ENCODE data around the gene OS9.

Gene OS9

GRCh38 chr12:57731411-57732080 lies 37.6 kb downstream of the OS9 start:
- H3K27ac ChIP-seq = no peak overlapping the region
- H3K4me3 ChIP-seq = no peak overlapping the region
- TF ChIP-seq CTCF (IDR thresholded peaks at IDR 0.05) = no peak
- no peak for DNase-seq (ENCODE audit: low spot score)

GRCh38 chr12:57732270-57732669 lies 38.3 kb downstream of the OS9 start:
- no peak for TF ChIP-seq CTCF (IDR thresholded peaks at IDR 0.05)
- Histone ChIP-seq H3K4me3 (no peak overlapping the region), H3K27ac (no peak overlapping the region)
- no peak for DNase-seq (ENCODE audit: low spot score)

GRCh38 chr12:57732726-57733593 lies 39.0 kb downstream of the OS9 start:
- DNase-seq (ENCODE audit: low spot score) = no peak
- TF ChIP-seq CTCF (IDR thresholded peaks at IDR 0.05) = no peak
- no peak overlapping the region for H3K27ac ChIP-seq
- no peak overlapping the region for H3K4me3 ChIP-seq

GRCh38 chr12:57733928-57734327 lies 40.0 kb downstream of the OS9 start:
- TF ChIP-seq CTCF (IDR thresholded peaks at IDR 0.05) = no peak
- Histone ChIP-seq H3K27ac (no peak overlapping the region), H3K4me3 (no peak overlapping the region)

GRCh38 chr12:57734591-57734990 lies 40.7 kb downstream of the OS9 start:
- Histone ChIP-seq H3K27ac (no peak overlapping the region), H3K4me3 (no peak overlapping the region)
- no peak for DNase-seq (ENCODE audit: low spot score)
- TF ChIP-seq CTCF (IDR thresholded peaks at IDR 0.05) = no peak

More at GRCh38 chr12:57733928-57734327, 40.0 kb downstream of the OS9 start:
- no peak for DNase-seq (ENCODE audit: low spot score)

GRCh38 chr12:57735198-57735855 lies 41.4 kb downstream of the OS9 start:
- Histone ChIP-seq H3K27ac (no peak overlapping the region), H3K4me3 (no peak overlapping the region)
- DNase-seq (ENCODE audit: low spot score) = no peak
- TF ChIP-seq CTCF (IDR thresholded peaks at IDR 0.05) = no peak

All from coronary artery (tissue), 2 donors.